HG03520 (cell line): Measurements from ENCODE around the gene PPP1R7.

Experiments
- ATAC-seq: cut with Tn5 transposase; IDR thresholded peaks from one replicate; pipeline ENCODE4 v1.9.1; 2021; ENCODE audit warnings: mild to moderate bottlenecking, moderate library complexity; ENCODE audit not compliant: unreplicated experiment

Gene PPP1R7

DNA sequence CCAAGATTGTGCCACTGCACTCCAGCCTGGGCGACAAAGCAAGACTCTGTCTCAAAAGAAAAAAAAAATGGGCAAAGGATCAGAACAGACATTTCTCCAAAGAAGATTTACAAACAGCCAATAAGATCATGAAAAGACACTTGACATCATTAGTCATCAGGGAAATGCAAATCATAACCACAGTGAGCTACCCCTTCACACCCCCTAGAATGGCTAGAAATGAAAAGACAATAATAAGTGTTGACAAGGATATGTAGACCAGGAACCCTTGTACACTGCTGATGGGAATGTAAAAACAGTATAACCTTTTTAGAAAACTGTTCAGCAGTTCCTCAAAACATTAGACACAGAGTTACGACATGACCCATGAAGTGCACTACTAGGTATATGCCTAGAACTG is 29.8 kb upstream of the PPP1R7 start:
- no peak for ATAC-seq

DNA sequence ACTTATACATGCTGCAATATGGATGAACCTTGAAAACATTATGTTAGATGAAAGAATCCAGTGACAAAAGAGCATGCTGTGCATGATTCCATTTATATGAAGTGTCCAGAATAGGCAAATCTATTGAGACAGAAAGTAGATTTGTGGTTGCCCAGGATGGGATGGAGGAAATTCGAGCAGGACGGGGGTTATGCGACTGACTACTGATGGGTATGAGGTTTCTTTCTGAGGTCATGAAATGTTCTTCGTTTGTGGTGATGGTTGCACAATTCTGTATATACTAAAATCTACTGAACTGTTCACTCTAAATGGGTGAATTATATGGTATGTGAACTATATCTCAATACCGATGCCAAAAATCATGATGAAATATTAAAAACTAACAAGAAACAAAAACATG is 29.3 kb upstream of the PPP1R7 start:
- no peak for ATAC-seq

DNA sequence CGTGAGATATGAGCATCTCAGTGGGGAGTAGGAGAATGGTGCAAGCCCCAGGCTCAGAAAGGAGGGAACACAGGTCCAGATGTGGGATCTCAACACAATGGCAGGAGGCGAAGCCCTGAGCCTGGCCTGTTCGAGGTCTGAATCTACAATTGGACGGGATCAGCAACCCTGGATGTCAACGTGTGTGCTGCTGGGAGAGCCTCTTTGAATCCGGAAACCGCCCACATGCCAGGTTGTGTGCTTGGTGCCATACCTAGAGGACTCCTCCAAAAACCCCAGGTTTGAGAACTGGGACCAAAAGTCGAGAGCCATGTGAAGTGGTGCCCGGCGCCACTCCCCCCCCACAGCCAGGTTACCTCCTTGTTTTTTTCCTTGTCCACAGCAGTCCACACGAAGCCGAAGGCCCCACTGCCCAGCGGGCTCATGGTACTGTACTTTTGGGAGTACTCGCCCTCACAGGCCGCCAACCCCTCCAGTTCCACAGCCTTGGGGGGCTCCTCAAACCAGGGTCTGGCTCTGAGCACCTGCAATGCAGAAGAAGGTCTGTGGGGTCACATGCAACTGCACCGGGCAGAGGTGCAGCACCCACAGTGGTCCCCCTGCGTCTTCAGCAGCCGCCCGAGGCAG is 27.8 kb upstream of the PPP1R7 start:
- no peak for ATAC-seq

GRCh38 chr2:241123816-241124536 is 26.3 kb upstream of the PPP1R7 start:
- no peak for ATAC-seq

- no peak for ATAC-seq
Measured at GRCh38 chr2:241125626-241126025, 24.6 kb upstream of the PPP1R7 start.

GRCh38 chr2:241126201-241126611 is 24.1 kb upstream of the PPP1R7 start:
- ATAC-seq: no peak

DNA sequence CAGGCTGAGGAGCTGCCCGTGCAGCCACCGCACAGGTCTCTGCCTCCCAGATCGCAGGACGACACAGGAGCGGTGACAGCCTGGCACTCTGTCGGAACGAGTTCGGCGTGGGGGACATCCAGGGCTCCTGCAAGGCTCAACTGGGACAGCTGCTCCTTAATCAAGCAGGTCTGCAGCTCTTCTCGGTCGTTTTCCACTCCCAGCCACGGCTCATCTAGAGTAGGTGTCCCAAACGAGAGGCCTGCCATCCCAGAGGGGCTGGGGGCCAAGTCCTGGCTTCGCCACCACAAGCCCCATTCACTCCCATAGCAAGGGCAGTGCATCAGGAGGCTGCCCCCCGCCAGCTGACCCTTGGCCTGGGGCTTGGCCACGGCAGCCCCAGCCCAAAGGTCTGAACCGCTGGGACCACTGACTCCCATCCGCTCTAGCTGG is 23.5 kb upstream of the PPP1R7 start:
- no peak for ATAC-seq

GRCh38 chr2:241128266-241128665 is 22.0 kb upstream of the PPP1R7 start:
- ATAC-seq: no peak

DNA sequence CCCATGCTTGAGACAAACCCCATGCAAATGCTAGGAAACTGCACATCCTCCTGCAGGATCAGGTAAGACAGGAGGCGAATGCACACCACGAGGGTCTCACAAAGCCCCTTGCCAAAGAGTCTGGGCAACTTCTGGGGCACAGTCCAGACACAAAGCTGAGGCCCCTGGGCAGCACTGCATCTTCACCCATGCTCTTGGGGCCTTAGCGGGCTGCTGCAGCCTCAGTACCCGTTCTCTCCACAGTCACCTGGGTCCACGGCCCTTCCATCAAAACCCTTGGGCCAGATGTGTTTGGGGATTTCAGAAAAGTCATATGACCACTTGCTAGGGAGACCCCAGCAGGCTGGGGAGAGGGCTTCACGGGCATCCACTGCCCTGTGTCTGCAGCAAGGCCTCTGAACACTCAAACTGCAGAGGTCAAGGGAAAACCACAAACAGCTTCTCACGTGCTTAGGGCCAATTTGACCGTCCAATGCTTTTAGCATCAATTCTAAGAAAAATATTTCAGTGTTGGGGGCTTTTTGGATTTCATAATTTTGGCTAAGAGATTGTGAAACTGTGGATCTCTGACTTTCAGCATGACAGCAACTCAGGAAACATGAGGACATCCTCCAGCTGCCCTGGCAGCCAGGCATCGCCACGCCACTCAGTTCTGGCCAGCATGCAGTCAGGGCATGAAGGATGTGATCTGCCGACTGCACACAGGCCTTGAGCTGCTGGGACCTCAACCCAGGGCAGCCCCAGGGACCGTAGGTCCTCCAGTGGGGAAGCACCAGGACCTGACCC is 21.0 kb upstream of the PPP1R7 start:
- no peak for ATAC-seq

DNA sequence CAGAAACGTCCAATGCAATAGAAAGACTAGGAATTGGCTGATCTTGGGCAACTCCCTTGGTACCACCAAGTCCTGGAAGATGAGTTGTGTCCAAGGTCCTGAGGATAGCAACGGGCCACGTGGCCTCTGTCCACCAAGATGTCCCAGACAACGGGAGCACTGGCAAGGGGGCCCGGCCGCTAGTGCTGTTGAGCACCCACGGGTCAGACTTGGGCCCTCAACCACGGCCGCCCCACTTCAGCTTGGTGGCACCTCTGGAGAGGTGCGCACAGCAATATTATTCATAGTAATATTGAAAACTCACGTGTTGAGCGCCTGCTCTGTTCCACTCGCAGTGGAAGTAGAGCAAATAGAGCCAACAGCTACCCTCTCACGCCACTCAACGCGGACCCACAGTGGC is 20.0 kb upstream of the PPP1R7 start:
- no peak for ATAC-seq

DNA sequence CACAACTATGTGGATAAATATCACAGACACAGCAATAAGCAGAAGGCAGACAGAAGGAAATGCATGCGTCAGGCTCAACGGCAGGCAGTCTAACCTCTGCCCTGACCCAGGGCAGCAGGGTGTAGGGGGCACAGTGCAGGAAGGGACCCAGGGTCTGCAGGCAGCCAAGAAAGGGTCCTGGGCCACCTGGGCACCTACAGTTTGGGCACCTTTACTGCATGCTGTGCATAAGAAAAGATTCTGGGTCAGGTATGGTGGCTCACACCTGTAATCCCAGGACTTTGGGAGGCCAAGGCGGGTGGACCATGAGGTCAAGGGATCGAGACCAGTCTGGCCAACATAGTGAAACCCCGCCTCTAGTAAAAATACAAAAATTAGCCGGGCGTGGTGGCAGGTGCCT is 18.7 kb upstream of the PPP1R7 start:
- ATAC-seq: no peak

DNA sequence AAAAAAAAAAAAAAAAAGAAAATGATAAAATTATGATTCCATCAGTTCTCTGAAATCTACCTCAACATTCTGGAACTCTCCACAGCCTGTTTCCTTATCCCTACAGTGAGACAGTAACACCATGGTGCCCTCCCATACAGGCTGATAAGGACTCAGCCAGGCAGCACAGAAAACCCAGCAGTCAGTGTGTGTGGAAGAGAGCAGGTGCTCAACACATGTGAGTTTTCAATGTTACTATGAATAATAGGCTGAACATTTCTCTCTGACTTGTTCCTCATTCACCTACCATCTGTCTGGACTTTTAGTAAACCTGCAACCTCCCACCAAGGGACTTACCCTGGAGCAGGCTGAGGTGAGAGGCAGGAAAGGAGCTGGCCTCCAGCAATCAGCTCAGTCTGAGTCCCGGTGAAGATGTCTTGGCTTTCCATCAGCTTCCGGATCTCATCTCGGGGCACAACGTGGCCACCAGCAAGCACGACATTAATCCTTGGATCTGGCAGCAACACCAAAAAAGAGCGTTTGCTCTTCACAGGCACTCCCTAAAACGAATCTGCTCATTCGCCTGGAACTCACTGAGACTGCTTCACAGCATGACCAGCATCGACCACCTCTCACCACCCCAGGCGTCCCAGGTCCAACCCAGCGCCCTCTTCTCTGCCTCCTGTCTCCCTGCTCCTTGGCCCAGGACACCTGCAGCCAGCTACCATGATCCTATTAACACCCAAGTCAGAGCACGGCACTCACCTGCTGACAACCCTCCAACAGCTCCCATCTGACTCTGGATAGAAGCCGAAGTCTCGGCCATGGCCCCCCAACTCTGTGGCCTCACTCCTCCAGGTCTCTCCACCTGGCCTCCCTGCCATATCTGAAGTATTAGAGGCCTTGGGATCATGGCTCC is 17.5 kb upstream of the PPP1R7 start:
- ATAC-seq: no peak

DNA sequence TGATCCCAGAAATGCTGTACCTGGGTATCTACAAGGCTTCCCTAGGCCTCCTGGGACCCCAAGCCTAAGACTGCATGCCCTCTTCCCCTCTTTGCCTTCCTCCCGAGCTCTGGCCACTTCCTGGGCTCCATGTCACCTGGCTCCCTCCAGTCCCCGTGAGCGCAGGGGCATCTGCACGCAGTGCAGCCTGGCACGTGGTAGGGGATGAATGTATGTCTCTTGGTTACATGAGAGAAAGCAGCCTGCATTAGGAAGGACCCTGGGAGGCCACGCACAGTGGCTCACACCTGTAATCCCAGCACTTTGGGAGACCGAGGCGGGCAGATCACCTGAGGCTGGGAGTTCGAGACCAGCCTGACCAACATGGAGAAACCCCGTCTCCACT is 16.8 kb upstream of the PPP1R7 start:
- ATAC-seq: no peak

GRCh38 chr2:241134711-241135110 is 15.6 kb upstream of the PPP1R7 start:
- no peak for ATAC-seq

GRCh38 chr2:241135737-241136136 is 14.5 kb upstream of the PPP1R7 start:
- ATAC-seq: no peak

- no peak for ATAC-seq
Measured at GRCh38 chr2:241136191-241136590, 14.1 kb upstream of the PPP1R7 start.

- ATAC-seq: no peak
Measured at GRCh38 chr2:241136661-241137260, 13.5 kb upstream of the PPP1R7 start.

DNA sequence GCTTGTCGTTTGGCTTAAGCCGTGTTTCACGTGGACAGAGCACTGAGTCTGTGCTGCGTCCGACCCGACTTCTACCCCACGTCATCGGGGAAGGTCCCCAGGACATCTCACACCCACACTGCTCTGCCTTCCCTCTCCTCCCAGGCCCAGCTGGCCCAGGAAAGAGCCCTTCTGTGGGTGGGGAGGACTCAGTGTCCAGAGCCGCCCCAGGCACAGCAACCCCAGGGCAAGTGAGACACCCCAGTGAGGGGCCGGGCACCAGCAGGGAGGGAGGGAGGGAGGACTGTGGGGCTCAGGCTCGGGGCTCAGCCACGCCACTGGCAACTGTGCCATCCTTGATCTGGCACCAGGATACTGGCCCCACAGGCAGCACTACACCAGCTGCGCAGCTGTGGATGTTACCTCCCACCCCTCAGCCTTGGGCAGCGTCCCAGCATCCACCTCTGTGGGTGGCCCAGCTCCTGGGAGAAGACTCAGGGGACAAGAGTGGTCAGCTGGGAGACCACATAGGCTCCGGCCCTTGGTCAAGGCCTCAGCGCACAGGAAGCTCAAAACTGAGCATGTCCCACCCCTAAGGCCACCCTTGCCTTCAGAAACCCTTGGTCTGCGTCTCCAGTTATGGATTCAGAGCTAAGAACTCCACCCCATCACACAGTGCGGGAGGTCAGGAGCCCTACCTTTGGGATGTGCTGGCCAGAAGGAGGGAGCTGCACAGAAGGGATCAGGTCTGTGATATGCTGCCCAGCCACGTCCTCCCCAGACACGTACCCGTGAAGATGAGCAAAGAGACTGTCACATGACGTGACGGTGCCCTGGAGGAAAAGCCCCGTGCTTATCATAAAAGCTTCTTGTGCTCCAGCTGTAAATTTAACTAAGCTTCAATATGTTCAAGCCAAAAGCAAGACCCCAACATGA is 12.7 kb upstream of the PPP1R7 start:
- no peak for ATAC-seq

DNA sequence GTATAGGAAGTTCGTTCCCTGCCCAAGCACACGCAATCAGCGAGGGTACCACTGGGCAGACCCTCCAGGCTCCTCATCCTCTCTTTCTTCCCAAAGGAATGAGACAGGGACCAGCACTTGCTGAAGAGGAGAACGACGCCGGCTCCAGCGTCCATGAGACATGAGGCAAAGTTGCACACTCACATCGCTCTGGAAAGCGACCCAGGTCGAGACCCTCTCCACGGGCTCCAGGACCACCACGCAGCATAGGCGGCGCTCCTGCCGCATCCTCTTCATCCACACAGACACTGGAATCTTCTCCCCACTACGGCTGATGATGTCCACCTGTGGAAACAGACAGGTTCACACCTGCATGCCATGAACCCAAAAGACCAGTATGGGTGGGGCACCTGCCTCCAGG is 11.8 kb upstream of the PPP1R7 start:
- ATAC-seq: no peak
